ENCODE data around the gene REEP3.

GRCh38 chr10:63584725-63585035 lies 63.5 kb downstream of the REEP3 start:
- TF ChIP-seq, protein P1, sequence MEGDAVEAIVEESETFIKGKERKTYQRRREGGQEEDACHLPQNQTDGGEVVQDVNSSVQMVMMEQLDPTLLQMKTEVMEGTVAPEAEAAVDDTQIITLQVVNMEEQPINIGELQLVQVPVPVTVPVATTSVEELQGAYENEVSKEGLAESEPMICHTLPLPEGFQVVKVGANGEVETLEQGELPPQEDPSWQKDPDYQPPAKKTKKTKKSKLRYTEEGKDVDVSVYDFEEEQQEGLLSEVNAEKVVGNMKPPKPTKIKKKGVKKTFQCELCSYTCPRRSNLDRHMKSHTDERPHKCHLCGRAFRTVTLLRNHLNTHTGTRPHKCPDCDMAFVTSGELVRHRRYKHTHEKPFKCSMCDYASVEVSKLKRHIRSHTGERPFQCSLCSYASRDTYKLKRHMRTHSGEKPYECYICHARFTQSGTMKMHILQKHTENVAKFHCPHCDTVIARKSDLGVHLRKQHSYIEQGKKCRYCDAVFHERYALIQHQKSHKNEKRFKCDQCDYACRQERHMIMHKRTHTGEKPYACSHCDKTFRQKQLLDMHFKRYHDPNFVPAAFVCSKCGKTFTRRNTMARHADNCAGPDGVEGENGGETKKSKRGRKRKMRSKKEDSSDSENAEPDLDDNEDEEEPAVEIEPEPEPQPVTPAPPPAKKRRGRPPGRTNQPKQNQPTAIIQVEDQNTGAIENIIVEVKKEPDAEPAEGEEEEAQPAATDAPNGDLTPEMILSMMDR (IDR thresholded peaks at IDR 0.05) = no peak
- TF ChIP-seq POLR2A (IDR thresholded peaks at IDR 0.05) = no peak

Data from Peyer's patch (tissue), 4 donors.